MCF 10A (cell line): Measurements from ENCODE around the gene EPN2. TPM values are rescaled to one million over a fixed set of nuclear protein-coding genes. Genes with fewer than 3 reads are reported as not detected.

Experiments
- BruUV-seq: library from RNA; stranded (reverse); fragments of 400-500 nt; replicated peaks from 2 replicates; lab custom pipeline; 2021; lab: Mats Ljungman, UMichigan
- CTCF ChIA-PET: fragments of 300-600 bp; sonication (Branson Sonifier 250); formaldehyde crosslinking; extraction: SDS; loops from one replicate; lab custom pipeline; 2021; ENCODE audit warnings: antibody characterized with exemption, inconsistent platforms; lab: Yijun Ruan, JAX
- POLR2A ChIA-PET: fragments of 300-600, 350-650 bp; sonication (Branson Sonifier 250); formaldehyde crosslinking; extraction: SDS; loops from one replicate; lab custom pipeline; 2020; ENCODE audit warnings: antibody characterized with exemption, inconsistent platforms; lab: Yijun Ruan, JAX
- DNase-seq: peaks from one replicate; pipeline ENCODE4 v3.0.0-alpha.2; 2018; ENCODE audit not compliant: unreplicated experiment
- H3K27ac Mint-ChIP-seq: one replicate; pipeline ENCODE4 v1.8.0; 2022; ENCODE audit warnings: mild to moderate bottlenecking, low read depth, mixed read lengths; ENCODE audit not compliant: unreplicated experiment
- H3K27me3 Mint-ChIP-seq: one replicate; pipeline ENCODE4 v1.8.0; 2022; ENCODE audit warnings: mixed read lengths; ENCODE audit not compliant: insufficient read depth, unreplicated experiment
- H3K36me3 Mint-ChIP-seq: one replicate; pipeline ENCODE4 v1.8.0; 2022; ENCODE audit warnings: mild to moderate bottlenecking, moderate library complexity, mixed read lengths; ENCODE audit not compliant: insufficient read depth, unreplicated experiment
- H3K4me1 Mint-ChIP-seq: one replicate; pipeline ENCODE4 v1.8.0; 2022; ENCODE audit warnings: mixed read lengths; ENCODE audit not compliant: insufficient read depth, unreplicated experiment
- H3K4me3 Mint-ChIP-seq: one replicate; pipeline ENCODE4 v1.8.0; 2022; ENCODE audit warnings: mild to moderate bottlenecking, moderate library complexity, mixed read lengths; ENCODE audit not compliant: unreplicated experiment
- H3K9me3 Mint-ChIP-seq: one replicate; pipeline ENCODE4 v1.8.0; 2022; ENCODE audit warnings: mixed read lengths; ENCODE audit not compliant: unreplicated experiment
- CTCF ChIP-seq: fragments of 200-600 bp; IDR thresholded peaks from one replicate; pipeline ENCODE4 v1.8.0; 2022; ENCODE audit warnings: antibody characterized with exemption, mild to moderate bottlenecking; ENCODE audit not compliant: unreplicated experiment
- intact Hi-C: fragments of 100-400 bp; cut with micrococcal nuclease; formaldehyde crosslinking; loops from 2 replicates; pipeline ENCODE4 v1.14.1; 2022
- total RNA-seq: library from RNA; stranded (reverse); gene quantifications from 2 replicates; pipeline ENCODE4 v1.2.3, GENCODE V29; 2022

The EPN2 gene
- total RNA-seq, 1 experiment from 2014 or later: 35.1 TPM

- Mint-ChIP-seq H3K9me3 (no peaks in the 10 kb centered on the region), H3K4me1 (peaks cover 7% of the 10 kb centered on the region), H3K36me3 (no peaks in the 10 kb centered on the region), H3K27me3 (no peaks in the 10 kb centered on the region), H3K27ac (no peak overlapping the region), H3K4me3 (no peak overlapping the region)
- POLR2A ChIA-PET: interaction anchor here (0.5 kb wide), 1 partner anchor 18 kb away, joined by 3 read pairs; no protein-coding TSS in a partner anchor
- BruUV-seq: no TSS peak
- no peak for DNase-seq
- intact Hi-C loops: no loop called here
- CTCF ChIA-PET: interaction anchor here (0.7 to 3.9 kb wide), 2 partner anchors 10 to 291 kb away, joined by 5 to 18 read pairs; partner anchors contain the start of gene B9D1
- TF ChIP-seq CTCF: no peak
Measured at GRCh38 chr17:19372866-19373504, 135.8 kb downstream of the EPN2 start.

- CTCF ChIA-PET: interaction anchor here (1.4 to 3.9 kb wide), 2 partner anchors 11 to 73 kb away, joined by 4 to 18 read pairs; partner anchors contain the start of gene B9D1
- H3K36me3 Mint-ChIP-seq: peaks cover 1% of the 10 kb centered on the region
- POLR2A ChIA-PET: interaction anchor here (0.6 to 0.9 kb wide), 2 partner anchors 15 to 135 kb away, joined by 3 to 4 read pairs; no protein-coding TSS in a partner anchor
- intact Hi-C loops: no loop called here
- H3K27me3 Mint-ChIP-seq: no peaks in the 10 kb centered on the region
- no peak for DNase-seq
- no peak overlapping the region for H3K4me3 Mint-ChIP-seq
- no TSS peak for BruUV-seq
- TF ChIP-seq CTCF: no peak
- no peak overlapping the region for H3K27ac Mint-ChIP-seq
- H3K9me3 Mint-ChIP-seq: no peaks in the 10 kb centered on the region
- H3K4me1 Mint-ChIP-seq: peaks cover 8% of the 10 kb centered on the region
Measured at GRCh38 chr17:19374136-19374535, 137.0 kb downstream of the EPN2 start.

GRCh38 chr17:19375732-19376131 lies 138.6 kb downstream of the EPN2 start:
- ChIA-PET CTCF (interaction anchor here (0.6 to 0.9 kb wide), 2 partner anchors 12 to 69 kb away, joined by 3 to 4 read pairs; no protein-coding TSS in a partner anchor), POLR2A (interaction anchor here (1.0 to 1.6 kb wide), 2 partner anchors 72 to 377 kb away, joined by 3 read pairs; no protein-coding TSS in a partner anchor)
- Mint-ChIP-seq H3K27me3 (no peaks in the 10 kb centered on the region), H3K36me3 (peaks cover 5% of the 10 kb centered on the region), H3K4me1 (peaks cover 16% of the 10 kb centered on the region), H3K27ac (no peak overlapping the region), H3K4me3 (peak overlapping the region; percentile 43), H3K9me3 (no peaks in the 10 kb centered on the region)
- no peak for DNase-seq
- no peak for TF ChIP-seq CTCF
- BruUV-seq: no TSS peak
- intact Hi-C loops: loop anchor here (5.0 kb wide), 2 partner anchors 72 to 377 kb away; no protein-coding TSS in a partner anchor

GRCh38 chr17:19376811-19377210 lies 139.6 kb downstream of the EPN2 start:
- DNase-seq: peak; percentile 43
- Mint-ChIP-seq H3K27me3 (no peaks in the 10 kb centered on the region), H3K27ac (peak overlapping the region; percentile 99), H3K9me3 (no peaks in the 10 kb centered on the region), H3K4me3 (peak overlapping the region; percentile 94), H3K4me1 (peaks cover 16% of the 10 kb centered on the region), H3K36me3 (peaks cover 10% of the 10 kb centered on the region)
- CTCF ChIA-PET: interaction anchor here (0.6 to 1.9 kb wide), 3 partner anchors 20 to 390 kb away, joined by 3 to 21 read pairs (median 5); no protein-coding TSS in a partner anchor
- TF ChIP-seq CTCF: no peak
- BruUV-seq: no TSS peak
- POLR2A ChIA-PET: interaction anchor here (0.5 to 3.6 kb wide), 12 partner anchors 8 to 1664 kb away, joined by 3 to 54 read pairs (median 4); partner anchors contain the start of genes B9D1 and MFAP4
- intact Hi-C loops: loop anchor here (5.0 kb wide), 2 partner anchors 70 to 375 kb away; no protein-coding TSS in a partner anchor
